CD4-positive, CD25-positive, alpha-beta regulatory T cell (primary cell): ENCODE results near the gene GID8. TPM values are rescaled to one million over a fixed set of nuclear protein-coding genes. Genes with fewer than 3 reads are reported as not detected.

ENCODE experiments used
- ATAC-seq, 2 donors: fragments of 150-1000 bp; cut with Tn5 transposase; one replicate each; pipeline ENCODE4 v1.10.0; 2021; ENCODE audit warnings: low read depth in 2 of 2, moderate number of reproducible peaks in 2 of 2, moderate library complexity in 1 of 2
- DNase-seq, 3 donors: peaks; one replicate each; pipeline versions ENCODE4 v3.0.0 to v3.0.0-alpha.2; 2012 to 2022; ENCODE audit warnings: mixed read lengths in 1 of 3
- H3K27ac ChIP-seq: one replicate; pipeline ENCODE4 v1.7.0; 2013; ENCODE audit warnings: mild to moderate bottlenecking, low read length; ENCODE audit not compliant: insufficient read depth, poor library complexity, severe bottlenecking
- H3K27me3 ChIP-seq: one replicate; pipeline ENCODE4 v1.7.0; 2013; ENCODE audit warnings: low read length; ENCODE audit not compliant: control insufficient read depth, insufficient read depth
- H3K36me3 ChIP-seq: one replicate; pipeline ENCODE4 v1.7.0; 2013; ENCODE audit warnings: mild to moderate bottlenecking, low read length, moderate library complexity; ENCODE audit not compliant: control insufficient read depth, insufficient read depth
- H3K4me1 ChIP-seq: 2 replicates; pipeline ENCODE4 v1.7.0; 2013; ENCODE audit warnings: mild to moderate bottlenecking, low read length; ENCODE audit not compliant: insufficient read depth, control insufficient read depth, poor library complexity, severe bottlenecking
- H3K4me3 ChIP-seq: one replicate; pipeline ENCODE4 v1.7.0; 2013; ENCODE audit warnings: low read depth, mild to moderate bottlenecking, low read length, moderate library complexity
- H3K9me3 ChIP-seq, 2 experiments: 1 replicate in 1 of 2; 2 replicates in 1 of 2; pipeline ENCODE4 v1.7.0; 2013; ENCODE audit warnings: low read length in 2 of 2, mild to moderate bottlenecking in 1 of 2, moderate library complexity in 1 of 2; ENCODE audit not compliant: control insufficient read depth in 2 of 2
- H3K27ac Mint-ChIP-seq, 3 donors: one replicate each; pipeline ENCODE4 v1.8.0; 2020 to 2022; ENCODE audit warnings: mild to moderate bottlenecking in 3 of 3, mixed read lengths in 3 of 3, moderate library complexity in 2 of 3
- H3K27me3 Mint-ChIP-seq: one replicate; pipeline ENCODE4 v1.8.0; 2022; ENCODE audit warnings: mild to moderate bottlenecking, mixed read lengths
- H3K36me3 Mint-ChIP-seq: one replicate; pipeline ENCODE4 v1.8.0; 2020; ENCODE audit warnings: mixed read lengths
- H3K4me1 Mint-ChIP-seq, 4 donors: one replicate each; pipeline ENCODE4 v1.8.0; 2020 to 2022; ENCODE audit warnings: mixed read lengths in 4 of 4, mild to moderate bottlenecking in 1 of 4
- H3K4me3 Mint-ChIP-seq, 4 donors: one replicate each; pipeline ENCODE4 v1.8.0; 2020 to 2022; ENCODE audit warnings: mild to moderate bottlenecking in 4 of 4, mixed read lengths in 4 of 4, moderate library complexity in 3 of 4
- H3K9me3 Mint-ChIP-seq, 7 donors: one replicate each; pipeline ENCODE4 v1.8.0; 2020 to 2022; ENCODE audit warnings: mixed read lengths in 7 of 7, mild to moderate bottlenecking in 3 of 7, moderate library complexity in 2 of 7
- polyA plus RNA-seq, 4 donors: library from polyadenylated mRNA; unstranded; fragments of 300-500 nt; fragmentation: Illumina TruSeq; gene quantifications; one replicate each; pipeline ENCODE4 v1.2.3, GENCODE V29; 2021
- total RNA-seq: library from RNA; stranded (reverse); gene quantifications from one replicate; pipeline ENCODE4 v1.2.3, GENCODE V29; 2022

The GID8 gene
- total and polyA plus RNA-seq, 5 donors from 2014 or later = 15.5 to 31.9 (median 17.8) TPM

- peaks cover 16 to 49% (median 32%) of the 10 kb centered on the region in 4 donors for H3K4me1 Mint-ChIP-seq
- ATAC-seq = no peak
Observed at GRCh38 chr20:62975251-62975760, 37.4 kb downstream of the GID8 start.

GRCh38 chr20:62975812-62976508 is 38.0 kb downstream of the GID8 start:
- Mint-ChIP-seq H3K4me3 (peak overlapping the region in 1 of 4 donors; percentile 32), H3K27me3 (peaks cover 60% of the 10 kb centered on the region), H3K27ac (peak overlapping the region in 1 of 3 donors; percentile 26), H3K36me3 (no peaks in the 10 kb centered on the region), H3K9me3 (no peaks in the 10 kb centered on the region), H3K4me1 (peaks cover 16 to 51% (median 36%) of the 10 kb centered on the region in 4 donors)
- Histone ChIP-seq H3K4me3 (no peak overlapping the region), H3K9me3 (no peaks in the 10 kb centered on the region), H3K4me1 (peaks cover 45% of the 10 kb centered on the region), H3K27me3 (peaks cover 21% of the 10 kb centered on the region), H3K36me3 (no peaks in the 10 kb centered on the region), H3K27ac (no peak overlapping the region)
- DNase-seq (no peak), ATAC-seq (no peak)

More at GRCh38 chr20:62975251-62975760, 37.4 kb downstream of the GID8 start:
- H3K36me3 Mint-ChIP-seq = no peaks in the 10 kb centered on the region
- no peak for DNase-seq
- peaks cover 39% of the 10 kb centered on the region for H3K4me1 ChIP-seq
- no peaks in the 10 kb centered on the region for H3K9me3 Mint-ChIP-seq
- no peak overlapping the region for H3K4me3 ChIP-seq
- H3K27me3 Mint-ChIP-seq = peaks cover 54% of the 10 kb centered on the region
- H3K27me3 ChIP-seq = peaks cover 17% of the 10 kb centered on the region
- H3K36me3 ChIP-seq = no peaks in the 10 kb centered on the region
- no peak overlapping the region for H3K4me3 Mint-ChIP-seq
- no peaks in the 10 kb centered on the region for H3K9me3 ChIP-seq
- H3K27ac ChIP-seq = no peak overlapping the region
- H3K27ac Mint-ChIP-seq = no peak overlapping the region

- H3K4me1 ChIP-seq = peaks cover 52% of the 10 kb centered on the region
- Mint-ChIP-seq H3K27me3 (peaks cover 68% of the 10 kb centered on the region), H3K4me3 (peak overlapping the region in 2 of 4 donors; percentile 81 to 92), H3K27ac (peak overlapping the region in 1 of 3 donors; percentile 26), H3K4me1 (peaks cover 9 to 49% (median 29%) of the 10 kb centered on the region in 4 donors), H3K36me3 (no peaks in the 10 kb centered on the region), H3K9me3 (no peaks in the 10 kb centered on the region)
- no peak overlapping the region for H3K4me3 ChIP-seq
- no peaks in the 10 kb centered on the region for H3K36me3 ChIP-seq
- DNase-seq (no peak), ATAC-seq (no peak)
- no peak overlapping the region for H3K27ac ChIP-seq
- no peaks in the 10 kb centered on the region for H3K9me3 ChIP-seq
- H3K27me3 ChIP-seq = peaks cover 21% of the 10 kb centered on the region
Observed at GRCh38 chr20:62976886-62977285, 38.9 kb downstream of the GID8 start.

- Histone ChIP-seq H3K27me3 (peaks cover 21% of the 10 kb centered on the region), H3K4me1 (peaks cover 49% of the 10 kb centered on the region), H3K27ac (peak overlapping the region; percentile 33), H3K36me3 (no peaks in the 10 kb centered on the region), H3K9me3 (no peaks in the 10 kb centered on the region), H3K4me3 (peak overlapping the region; percentile 13)
- Mint-ChIP-seq H3K36me3 (no peaks in the 10 kb centered on the region), H3K9me3 (no peaks in the 10 kb centered on the region), H3K4me3 (peak overlapping the region; percentile 78 to 92 (median 84)), H3K27ac (peak overlapping the region in 2 of 3 donors; percentile 85 to 87), H3K27me3 (peaks cover 66% of the 10 kb centered on the region), H3K4me1 (peaks cover 5 to 45% (median 23%) of the 10 kb centered on the region in 4 donors)
- DNase-seq (peak; percentile 78 to 85 (median 82)), ATAC-seq (peak; percentile 84 to 85)
Observed at GRCh38 chr20:62977613-62978560, 39.9 kb downstream of the GID8 start.

GRCh38 chr20:62978561-62978943 is 40.6 kb downstream of the GID8 start:
- Histone ChIP-seq H3K27me3 (peaks cover 21% of the 10 kb centered on the region), H3K36me3 (no peaks in the 10 kb centered on the region), H3K4me3 (no peak overlapping the region), H3K4me1 (peaks cover 44% of the 10 kb centered on the region), H3K9me3 (no peaks in the 10 kb centered on the region), H3K27ac (no peak overlapping the region)
- Mint-ChIP-seq H3K36me3 (no peaks in the 10 kb centered on the region), H3K4me1 (peaks cover 5 to 40% (median 23%) of the 10 kb centered on the region in 4 donors), H3K4me3 (peak overlapping the region in 1 of 4 donors; percentile 92), H3K27me3 (peaks cover 66% of the 10 kb centered on the region), H3K9me3 (no peaks in the 10 kb centered on the region), H3K27ac (peak overlapping the region in 2 of 3 donors; percentile 85 to 87)
- DNase-seq (no peak), ATAC-seq (no peak)

- no peak overlapping the region for H3K4me3 ChIP-seq
- Mint-ChIP-seq H3K27ac (no peak overlapping the region), H3K4me1 (peaks cover 5 to 37% (median 21%) of the 10 kb centered on the region in 4 donors), H3K36me3 (no peaks in the 10 kb centered on the region), H3K27me3 (peaks cover 68% of the 10 kb centered on the region), H3K9me3 (no peaks in the 10 kb centered on the region), H3K4me3 (peak overlapping the region in 2 of 4 donors; percentile 52 to 53)
- no peak overlapping the region for H3K27ac ChIP-seq
- H3K36me3 ChIP-seq = no peaks in the 10 kb centered on the region
- H3K27me3 ChIP-seq = peaks cover 21% of the 10 kb centered on the region
- H3K9me3 ChIP-seq = no peaks in the 10 kb centered on the region
- ATAC-seq (no peak), DNase-seq (no peak)
- peaks cover 44% of the 10 kb centered on the region for H3K4me1 ChIP-seq
Observed at GRCh38 chr20:62979310-62979709, 41.4 kb downstream of the GID8 start.

GRCh38 chr20:62979876-62980373 is 42.0 kb downstream of the GID8 start:
- H3K27me3 Mint-ChIP-seq = peaks cover 66% of the 10 kb centered on the region
- H3K36me3 Mint-ChIP-seq = no peaks in the 10 kb centered on the region

More at GRCh38 chr20:62979876-62980373, 42.0 kb downstream of the GID8 start:
- no peaks in the 10 kb centered on the region for H3K9me3 ChIP-seq
- H3K4me1 Mint-ChIP-seq = peaks cover 5 to 37% (median 20%) of the 10 kb centered on the region in 4 donors
- H3K27ac ChIP-seq = no peak overlapping the region
- no peaks in the 10 kb centered on the region for H3K9me3 Mint-ChIP-seq
- no peak for DNase-seq
- no peak overlapping the region for H3K27ac Mint-ChIP-seq
- ATAC-seq = no peak
- no peak overlapping the region for H3K4me3 ChIP-seq
- H3K27me3 ChIP-seq = peaks cover 17% of the 10 kb centered on the region
- H3K4me3 Mint-ChIP-seq = peak overlapping the region in 1 of 4 donors; percentile 53
- no peaks in the 10 kb centered on the region for H3K36me3 ChIP-seq
- peaks cover 44% of the 10 kb centered on the region for H3K4me1 ChIP-seq
